SU-DHL-6 (cell line): ENCODE results near the gene FETUB.

ENCODE experiments used
- H2AFZ ChIP-seq: fragments of 200-600 bp; sonication (generic); 2 replicates; pipeline ENCODE4 v1.6.1; 2014; ENCODE audit warnings: low read depth, mild to moderate bottlenecking, moderate library complexity, mixed read lengths, antibody characterized with exemption, low read length; ENCODE audit not compliant: severe bottlenecking
- H3F3A ChIP-seq: fragments of 200-600 bp; shearing (Covaris generic); 2 replicates; pipeline ENCODE4 v1.6.0; 2016; ENCODE audit warnings: antibody characterized with exemption, mild to moderate bottlenecking; ENCODE audit not compliant: insufficient read depth
- H3K27ac ChIP-seq: fragments of 200-600 bp; sonication (generic); 2 replicates; pipeline ENCODE4 v1.5.1; 2016; ENCODE audit warnings: low read depth, mild to moderate bottlenecking, low read length, moderate library complexity, mixed read lengths
- H3K27me3 ChIP-seq: fragments of 200-600 bp; sonication (generic), shearing (Covaris generic); 2 replicates; pipeline ENCODE4 v1.6.0; 2014; ENCODE audit warnings: mild to moderate bottlenecking, low read length
- H3K36me3 ChIP-seq: fragments of 200-600 bp; sonication (generic); 2 replicates; pipeline ENCODE4 v1.6.1; 2014; ENCODE audit warnings: mild to moderate bottlenecking, low read length, mixed read lengths
- H3K4me2 ChIP-seq: fragments of 300-600, 200-600 bp; shearing (Covaris generic), sonication (generic); 2 replicates; pipeline ENCODE4 v1.6.0; 2014; ENCODE audit warnings: low read length, low read depth, mild to moderate bottlenecking; ENCODE audit not compliant: poor library complexity, severe bottlenecking
- H3K4me3 ChIP-seq: fragments of 200-600 bp; sonication (generic); 2 replicates; pipeline ENCODE4 v1.5.1; 2014; ENCODE audit warnings: antibody characterized with exemption, low read length, mild to moderate bottlenecking, mixed read lengths; ENCODE audit not compliant: insufficient read depth, poor library complexity, severe bottlenecking
- H3K79me2 ChIP-seq: fragments of 200-600 bp; sonication (generic); 2 replicates; pipeline ENCODE4 v1.6.1; 2014; ENCODE audit warnings: mild to moderate bottlenecking, low read length, moderate library complexity; ENCODE audit not compliant: insufficient read depth
- H3K9ac ChIP-seq: fragments of 200-600 bp; sonication (generic); 2 replicates; pipeline ENCODE4 v1.7.0; 2014; ENCODE audit warnings: mild to moderate bottlenecking, low read length
- H3K9me2 ChIP-seq: fragments of 200-600 bp; sonication (generic); replicated peaks from 2 replicates; pipeline ENCODE4 v1.6.1; 2014; ENCODE audit warnings: low read length; ENCODE audit not compliant: insufficient read depth
- H3K9me3 ChIP-seq: fragments of 200-600 bp; sonication (generic); 2 replicates; pipeline ENCODE4 v1.6.1; 2014; ENCODE audit warnings: low read length, mixed read lengths; ENCODE audit not compliant: insufficient read depth
- H4K20me1 ChIP-seq: fragments of 200-600 bp; sonication (generic); 2 replicates; pipeline ENCODE4 v1.6.1; 2014; ENCODE audit warnings: low read depth, mild to moderate bottlenecking, antibody characterized with exemption, low read length, moderate library complexity, mixed read lengths
- EZH2phosphoT487 ChIP-seq: fragments of 200-600 bp; sonication (generic), shearing (Covaris generic); conservative IDR thresholded peaks from 2 replicates; pipeline ENCODE4 v1.6.1; 2018; ENCODE audit warnings: mild to moderate bottlenecking, antibody characterized with exemption, low read length, moderate library complexity, mixed read lengths
- TF ChIP-seq, protein P1 (sequence below): fragments of 200-600 bp; sonication (generic); IDR thresholded peaks from one replicate; pipeline ENCODE4 v1.5.1; 2017; ENCODE audit warnings: antibody characterized with exemption, mild to moderate bottlenecking, low read length, moderate library complexity; ENCODE audit not compliant: insufficient read depth, poor library complexity, severe bottlenecking

Gene FETUB

DNA sequence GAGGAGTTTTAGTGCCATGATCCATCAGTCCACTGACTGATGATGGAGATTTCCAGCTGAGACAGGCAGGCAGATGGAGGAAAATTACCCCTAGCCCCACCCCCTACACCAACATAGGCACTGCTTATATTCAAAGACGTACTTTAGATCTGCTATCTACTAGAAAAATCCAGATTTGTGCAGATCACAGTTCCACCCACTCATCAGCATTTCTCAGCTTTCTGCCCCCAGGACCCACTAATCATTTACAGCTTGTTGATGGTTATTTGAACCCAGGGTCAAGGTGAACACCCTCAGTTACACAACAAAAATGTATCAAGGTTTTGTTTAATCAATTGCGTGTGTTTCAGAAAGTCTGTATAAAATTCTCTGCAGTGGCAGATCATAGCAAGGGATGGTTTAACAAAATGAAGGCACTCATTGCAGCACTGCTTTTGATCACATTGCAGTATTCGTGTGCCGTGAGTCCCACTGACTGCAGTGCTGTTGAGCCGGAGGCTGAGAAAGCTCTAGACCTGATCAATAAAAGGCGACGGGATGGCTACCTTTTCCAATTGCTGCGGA lies 25.5 kb downstream of the FETUB start, which contains the start of gene HRG:
HRG (plus strand) TSS at position 390 of the 564 bp plus-strand sequence; CDS start at position 408, 18 bp downstream.
- H3K9me3 ChIP-seq: no peaks in the 10 kb centered on the region
- H3K36me3 ChIP-seq: no peaks in the 10 kb centered on the region
- TF ChIP-seq, protein P1, sequence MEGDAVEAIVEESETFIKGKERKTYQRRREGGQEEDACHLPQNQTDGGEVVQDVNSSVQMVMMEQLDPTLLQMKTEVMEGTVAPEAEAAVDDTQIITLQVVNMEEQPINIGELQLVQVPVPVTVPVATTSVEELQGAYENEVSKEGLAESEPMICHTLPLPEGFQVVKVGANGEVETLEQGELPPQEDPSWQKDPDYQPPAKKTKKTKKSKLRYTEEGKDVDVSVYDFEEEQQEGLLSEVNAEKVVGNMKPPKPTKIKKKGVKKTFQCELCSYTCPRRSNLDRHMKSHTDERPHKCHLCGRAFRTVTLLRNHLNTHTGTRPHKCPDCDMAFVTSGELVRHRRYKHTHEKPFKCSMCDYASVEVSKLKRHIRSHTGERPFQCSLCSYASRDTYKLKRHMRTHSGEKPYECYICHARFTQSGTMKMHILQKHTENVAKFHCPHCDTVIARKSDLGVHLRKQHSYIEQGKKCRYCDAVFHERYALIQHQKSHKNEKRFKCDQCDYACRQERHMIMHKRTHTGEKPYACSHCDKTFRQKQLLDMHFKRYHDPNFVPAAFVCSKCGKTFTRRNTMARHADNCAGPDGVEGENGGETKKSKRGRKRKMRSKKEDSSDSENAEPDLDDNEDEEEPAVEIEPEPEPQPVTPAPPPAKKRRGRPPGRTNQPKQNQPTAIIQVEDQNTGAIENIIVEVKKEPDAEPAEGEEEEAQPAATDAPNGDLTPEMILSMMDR: no peak
- TF ChIP-seq EZH2phosphoT487: no peak
- no peaks in the 10 kb centered on the region for H3F3A ChIP-seq
- H3K9ac ChIP-seq: no peak within 1 kb of the TSS
- H3K79me2 ChIP-seq: no peaks in the 10 kb centered on the region
- H3K27ac ChIP-seq: no peak within 1 kb of the TSS
- no peaks in the 10 kb centered on the region for H3K27me3 ChIP-seq
- H3K4me2 ChIP-seq: no peak within 1 kb of the TSS
- H3K4me3 ChIP-seq: no peak within 1 kb of the TSS
- H4K20me1 ChIP-seq: no peaks in the 10 kb centered on the region
- no peaks in the 10 kb centered on the region for H3K9me2 ChIP-seq
- no peak within 1 kb of the TSS for H2AFZ ChIP-seq

GRCh38 chr3:186668426-186668825 lies 28.2 kb downstream of the FETUB start:
- Histone ChIP-seq H3K36me3 (no peaks in the 10 kb centered on the region), H3K79me2 (no peaks in the 10 kb centered on the region), H3K9me3 (no peaks in the 10 kb centered on the region), H3K4me2 (no peak overlapping the region), H3F3A (no peaks in the 10 kb centered on the region), H3K27me3 (no peaks in the 10 kb centered on the region), H2AFZ (no peak overlapping the region), H3K9me2 (no peaks in the 10 kb centered on the region), H3K4me3 (no peak overlapping the region), H4K20me1 (no peaks in the 10 kb centered on the region), H3K9ac (no peak overlapping the region), H3K27ac (no peak overlapping the region)
- TF ChIP-seq, protein P1: no peak
- TF ChIP-seq EZH2phosphoT487: no peak

DNA sequence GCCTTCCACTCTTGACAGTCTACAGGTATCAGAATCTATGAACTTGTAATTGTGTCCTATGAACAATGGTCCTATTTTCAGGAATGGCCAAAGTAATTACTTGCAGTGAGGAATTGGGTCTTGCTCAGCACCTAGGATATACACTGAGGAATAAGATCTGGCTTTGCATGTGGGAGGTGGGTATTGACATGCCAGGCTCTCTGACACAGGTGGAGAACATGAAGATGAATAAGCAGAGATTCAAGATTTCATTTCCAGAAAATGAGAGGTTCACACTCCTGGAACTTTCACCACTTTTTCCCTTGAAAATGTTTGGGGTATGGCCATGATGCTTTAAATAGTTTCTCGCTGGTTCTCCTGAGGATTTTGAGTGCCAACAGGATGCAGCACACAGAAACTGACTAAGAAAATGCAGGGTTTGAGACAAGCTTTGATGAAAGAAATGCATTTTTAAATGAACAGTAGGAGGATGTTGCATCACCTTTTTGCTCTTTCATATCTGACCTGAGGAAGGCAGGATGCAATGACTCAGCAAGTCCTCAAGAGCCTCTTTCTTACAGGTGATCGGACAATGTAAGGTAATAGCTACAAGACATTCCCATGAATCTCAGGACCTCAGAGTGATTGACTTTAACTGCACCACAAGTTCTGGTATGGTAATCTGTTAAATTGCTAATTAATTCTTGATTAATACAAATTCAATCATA lies 29.3 kb downstream of the FETUB start:
- no peaks in the 10 kb centered on the region for H3K9me3 ChIP-seq
- H3K27ac ChIP-seq: no peak overlapping the region
- no peaks in the 10 kb centered on the region for H3K36me3 ChIP-seq
- H3K79me2 ChIP-seq: no peaks in the 10 kb centered on the region
- no peaks in the 10 kb centered on the region for H4K20me1 ChIP-seq
- no peaks in the 10 kb centered on the region for H3K9me2 ChIP-seq
- no peak overlapping the region for H2AFZ ChIP-seq
- no peak overlapping the region for H3K4me3 ChIP-seq
- no peak overlapping the region for H3K4me2 ChIP-seq
- no peaks in the 10 kb centered on the region for H3F3A ChIP-seq
- no peak for TF ChIP-seq EZH2phosphoT487
- TF ChIP-seq, protein P1: no peak
- H3K9ac ChIP-seq: no peak overlapping the region
- H3K27me3 ChIP-seq: no peaks in the 10 kb centered on the region
